NCI-H2227 treated with DMSO at 0.1 percent for 48 hours (cell line): ENCODE data around the gene GTPBP4.
"Not testable (repeated sequence)": the region's sequence is repeated elsewhere in the genome, so short reads cannot be mapped to it uniquely, and the experiment has no call there.

Experiments used
- DNase-seq: peaks from one replicate; lab custom pipeline; 2025; lab: John Stamatoyannopoulos, UW

The GTPBP4 gene

GRCh38 chr10:1024103-1024502 lies 35.9 kb downstream of the GTPBP4 start:
- no peak for DNase-seq

DNA sequence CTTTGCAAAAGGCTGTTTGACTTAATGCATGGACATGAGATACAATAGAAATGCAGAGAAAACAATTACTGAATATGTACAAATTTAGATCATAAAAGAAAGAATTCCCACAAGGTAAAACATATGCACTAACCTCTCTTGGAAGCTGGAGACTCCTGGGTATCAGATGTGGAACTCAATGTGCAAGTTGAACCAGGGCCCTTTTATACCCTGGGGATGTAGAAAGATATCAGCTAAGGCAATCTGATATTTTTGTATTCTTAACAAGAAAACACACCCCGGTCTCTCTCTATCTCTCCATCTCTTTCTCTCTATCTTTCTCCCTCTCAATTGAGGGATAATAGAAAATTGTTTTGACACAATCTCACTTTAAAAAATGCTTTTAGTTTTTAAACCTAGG lies 37.4 kb downstream of the GTPBP4 start, which contains the start of gene IDI2:
Gene IDI2, minus strand, starts transcription at position 177 of the 400 bp plus-strand sequence. CDS start 1,136 bp downstream, outside the sequence.
- no peak for DNase-seq

DNA sequence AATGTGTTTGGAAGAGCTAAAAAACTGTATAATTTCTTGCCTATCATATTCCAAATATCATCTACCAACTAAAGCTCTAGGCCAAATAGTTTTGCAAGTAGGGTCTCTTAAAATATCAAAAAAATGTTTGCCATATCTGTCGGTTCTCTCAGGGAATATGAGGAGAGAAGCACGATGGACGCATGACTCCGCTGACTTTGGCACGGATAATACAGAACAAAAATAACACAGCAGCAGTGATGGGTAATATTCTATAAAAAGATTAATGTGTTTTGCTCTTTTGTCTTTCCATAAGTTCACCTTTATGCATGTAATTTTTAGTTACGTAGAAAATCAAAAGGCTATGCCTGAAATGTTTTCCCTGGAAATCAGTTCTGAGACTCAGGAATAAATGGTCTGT lies 38.3 kb downstream of the GTPBP4 start:
- no peak for DNase-seq

- no peak for DNase-seq
Measured at GRCh38 chr10:1029838-1030237, 41.6 kb downstream of the GTPBP4 start.

DNA sequence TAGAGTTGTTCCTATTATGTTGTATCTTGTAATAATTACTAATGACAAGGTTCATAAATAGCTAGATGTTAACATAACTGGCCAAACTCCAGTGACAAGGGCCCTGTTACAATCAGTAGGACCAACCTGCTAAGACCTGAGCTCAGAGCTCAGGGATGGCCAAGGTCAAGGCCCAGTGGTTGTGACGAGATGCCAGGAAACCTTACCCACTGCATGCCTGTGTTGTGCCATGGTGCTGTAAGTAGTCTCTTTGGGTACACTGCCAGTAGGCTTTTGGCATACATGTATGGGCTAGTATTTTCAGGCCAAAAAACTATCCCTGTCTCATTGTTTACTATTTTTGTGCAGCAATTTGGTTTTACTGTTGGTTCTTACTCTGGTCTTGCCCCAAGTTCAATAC lies 45.4 kb downstream of the GTPBP4 start:
- DNase-seq, result no peak

DNA sequence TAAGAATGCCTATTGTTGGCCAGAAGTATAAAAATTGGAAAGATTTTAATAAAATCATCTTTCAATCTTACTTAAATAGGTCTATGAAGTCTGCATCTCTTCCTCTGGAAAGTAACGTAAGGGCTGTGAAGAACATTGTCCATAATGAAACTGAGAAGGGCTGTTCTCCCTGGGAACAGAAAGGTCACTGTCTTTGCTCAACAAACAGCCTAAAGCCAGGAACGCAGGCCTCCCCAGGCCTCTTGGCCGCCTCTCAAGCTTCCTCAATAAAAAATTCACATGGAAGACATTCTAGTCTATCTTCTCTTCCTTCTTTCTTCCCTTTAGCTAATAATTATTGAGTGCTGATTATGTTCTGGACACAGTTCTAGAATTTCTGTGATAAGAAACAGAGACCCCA lies 46.5 kb downstream of the GTPBP4 start:
- DNase-seq, result no peak

DNA sequence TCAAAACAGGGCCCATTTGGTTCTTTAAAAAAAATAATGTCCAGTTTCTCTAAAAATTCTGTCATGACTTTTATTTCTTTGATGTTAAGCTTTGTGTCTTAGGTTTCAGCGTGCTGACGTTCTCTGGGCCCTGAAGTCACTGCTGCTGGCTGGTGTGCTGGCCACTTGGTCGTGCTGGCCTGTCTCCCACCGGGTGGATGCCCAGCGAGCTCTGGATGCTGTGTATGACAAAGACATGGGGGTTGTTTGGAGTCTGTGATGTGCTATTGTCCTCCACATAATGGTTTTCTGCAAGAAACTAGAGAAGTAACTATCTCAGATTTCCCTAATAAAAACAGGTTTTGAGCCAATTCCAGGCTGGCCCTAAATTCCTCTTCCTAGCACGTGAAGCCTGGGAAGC lies 47.0 kb downstream of the GTPBP4 start:
- no peak for DNase-seq

DNA sequence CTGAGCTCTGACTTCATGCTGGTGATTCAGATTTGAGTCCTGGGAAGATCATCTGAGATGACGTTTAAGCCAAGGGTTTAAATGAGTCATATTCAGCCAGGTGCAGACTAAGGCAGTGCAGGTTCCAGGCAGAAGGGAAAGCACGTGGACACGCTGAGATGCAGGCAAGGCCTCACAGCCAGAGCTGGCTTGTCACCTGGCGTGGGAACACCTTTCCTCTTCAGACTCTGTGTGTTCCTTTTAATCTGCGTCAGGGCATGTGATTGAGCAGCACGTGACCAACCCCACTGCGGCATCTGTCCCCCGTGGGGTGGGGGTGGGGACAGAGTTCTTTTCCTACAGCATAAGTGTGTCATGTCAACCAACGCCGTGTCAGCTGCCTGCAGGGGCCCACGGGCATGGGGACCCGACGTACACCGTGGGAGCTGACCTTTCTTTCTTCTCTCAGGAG lies 48.1 kb downstream of the GTPBP4 start:
- no peak for DNase-seq

DNA sequence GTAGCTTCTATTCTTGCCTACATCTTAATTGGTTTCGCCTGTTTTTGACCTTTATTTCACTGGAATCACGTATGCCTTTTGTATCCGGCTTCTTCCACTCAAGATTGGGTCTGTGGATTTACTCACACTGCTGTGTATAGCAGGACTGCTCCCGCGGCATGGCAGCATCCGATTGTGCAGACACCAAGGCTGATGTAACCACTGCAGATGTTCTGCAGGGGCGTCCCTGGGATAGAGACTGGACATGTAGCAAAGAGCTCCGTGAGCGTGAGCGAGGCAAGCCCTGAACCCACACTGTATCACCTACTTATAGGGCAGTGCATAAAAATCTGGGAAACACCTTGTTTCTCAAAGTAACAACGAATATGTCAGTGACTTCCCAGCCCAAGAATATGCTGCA lies 48.9 kb downstream of the GTPBP4 start:
- DNase-seq, result no peak

DNA sequence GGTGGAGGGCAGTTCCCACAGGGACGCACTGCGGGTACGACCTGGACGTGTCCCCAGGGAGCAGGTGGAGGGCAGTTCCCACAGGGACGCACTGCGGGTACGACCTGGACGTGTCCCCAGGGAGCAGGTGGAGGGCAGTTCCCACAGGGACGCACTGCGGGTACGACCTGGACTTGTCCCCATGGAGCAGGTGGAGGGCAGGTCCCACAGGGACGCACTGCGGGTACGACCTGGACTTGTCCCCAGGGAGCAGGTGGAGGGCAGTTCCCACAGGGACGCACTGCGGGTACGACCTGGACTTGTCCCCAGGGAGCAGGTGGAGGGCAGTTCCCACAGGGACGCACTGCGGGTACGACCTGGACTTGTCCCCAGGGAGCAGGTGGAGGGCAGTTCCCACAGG lies 50.5 kb downstream of the GTPBP4 start:
- not testable (repeated sequence) for DNase-seq

DNA sequence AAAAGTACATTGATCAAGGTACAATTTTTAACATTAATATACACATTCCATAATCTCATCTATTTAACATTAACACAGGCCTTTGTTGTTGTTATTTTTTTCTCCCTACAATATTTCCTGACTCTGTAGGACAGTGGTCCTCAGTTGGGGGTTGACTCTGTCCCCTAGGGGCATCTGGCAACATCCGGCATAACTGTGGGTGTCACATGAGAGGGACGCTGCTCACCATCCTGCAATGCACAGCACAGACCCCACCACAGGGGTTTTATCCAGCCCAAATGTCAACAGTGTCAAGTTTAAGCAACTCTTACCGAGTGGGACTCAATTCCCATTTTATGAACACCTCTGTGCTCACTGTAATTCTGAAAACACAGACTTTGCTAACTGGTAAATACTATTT lies 51.9 kb downstream of the GTPBP4 start:
- DNase-seq, result no peak

GRCh38 chr10:1041514-1041913 lies 53.3 kb downstream of the GTPBP4 start:
- no peak for DNase-seq

GRCh38 chr10:1043532-1043995 lies 55.3 kb downstream of the GTPBP4 start:
- DNase-seq, result no peak

DNA sequence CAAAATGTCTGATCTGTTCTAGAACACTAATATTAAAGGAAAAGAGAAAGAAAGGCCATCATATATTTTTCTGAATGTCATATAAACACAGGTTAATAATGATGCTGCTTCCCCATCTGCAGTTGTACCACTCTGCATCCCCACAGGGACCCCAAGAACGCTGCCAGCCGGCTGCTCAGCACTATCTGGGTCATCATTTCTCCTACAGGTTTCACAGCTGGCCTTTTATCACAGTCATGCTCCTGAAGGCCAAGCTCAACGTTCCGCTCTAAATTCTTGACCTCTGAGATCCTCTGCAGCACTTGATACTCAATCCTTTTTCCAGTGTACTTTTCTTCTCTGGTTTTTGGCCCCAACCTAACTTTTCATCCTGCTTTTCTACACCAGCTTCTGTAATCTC lies 55.9 kb downstream of the GTPBP4 start:
- DNase-seq, result no peak

GRCh38 chr10:1044964-1045363 lies 56.7 kb downstream of the GTPBP4 start:
- DNase-seq, result no peak

DNA sequence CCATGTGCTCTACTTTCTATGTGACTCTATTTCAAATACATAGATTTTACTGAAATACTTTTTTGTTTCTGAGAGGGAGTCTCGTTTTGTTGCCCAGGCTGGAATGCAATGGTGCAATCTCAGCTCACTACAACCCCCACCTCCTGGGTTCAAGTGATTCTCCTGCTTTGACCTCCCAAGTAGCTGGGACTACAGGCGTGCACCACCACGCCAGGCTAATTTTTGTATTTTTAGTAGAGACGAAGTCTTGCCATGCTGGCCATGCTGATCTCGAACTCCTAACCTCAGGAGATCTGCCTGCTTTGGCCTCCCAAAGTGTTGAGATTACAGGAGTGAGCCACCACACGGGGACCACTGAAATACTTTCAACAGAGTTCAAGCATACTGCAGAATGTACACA lies 57.2 kb downstream of the GTPBP4 start:
- no peak for DNase-seq

DNA sequence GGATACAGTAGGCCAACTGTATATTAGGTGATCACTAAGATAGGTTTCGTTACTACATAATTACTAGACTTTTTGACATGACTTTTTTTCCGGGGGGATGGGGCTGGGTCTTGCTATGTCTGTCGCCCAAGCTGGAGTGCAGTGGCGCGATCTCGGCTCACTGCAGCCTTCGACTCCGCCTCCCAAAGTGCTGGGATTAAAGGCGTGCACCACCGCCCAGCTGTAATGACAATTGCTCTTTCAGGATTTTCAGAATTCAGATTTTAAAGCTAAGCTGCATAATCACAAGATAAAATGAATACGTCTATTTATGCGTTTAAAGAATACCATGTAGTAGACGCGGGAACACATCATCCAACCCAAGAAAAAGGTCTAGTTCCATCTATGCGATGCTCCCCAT lies 59.7 kb downstream of the GTPBP4 start:
- no peak for DNase-seq

DNA sequence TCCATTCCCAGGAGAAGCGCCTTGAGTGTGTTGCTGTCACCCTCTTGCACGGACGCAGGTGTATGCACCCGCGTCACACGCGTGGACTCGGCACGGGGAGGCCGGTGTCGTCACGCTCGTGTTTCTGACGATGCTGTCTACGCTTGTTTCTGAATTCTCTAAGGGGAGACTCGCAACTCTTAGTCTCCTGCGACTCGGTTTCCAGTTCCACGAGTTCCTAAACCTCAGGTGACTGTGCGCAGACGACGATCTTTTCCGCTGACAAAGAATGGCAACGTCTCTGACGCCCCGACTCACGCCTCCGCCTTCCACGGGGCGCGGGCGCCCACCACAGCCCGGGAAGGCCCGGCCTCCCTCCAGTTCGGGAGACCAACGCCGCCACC lies 60.1 kb downstream of the GTPBP4 start:
- DNase-seq, result no peak

DNA sequence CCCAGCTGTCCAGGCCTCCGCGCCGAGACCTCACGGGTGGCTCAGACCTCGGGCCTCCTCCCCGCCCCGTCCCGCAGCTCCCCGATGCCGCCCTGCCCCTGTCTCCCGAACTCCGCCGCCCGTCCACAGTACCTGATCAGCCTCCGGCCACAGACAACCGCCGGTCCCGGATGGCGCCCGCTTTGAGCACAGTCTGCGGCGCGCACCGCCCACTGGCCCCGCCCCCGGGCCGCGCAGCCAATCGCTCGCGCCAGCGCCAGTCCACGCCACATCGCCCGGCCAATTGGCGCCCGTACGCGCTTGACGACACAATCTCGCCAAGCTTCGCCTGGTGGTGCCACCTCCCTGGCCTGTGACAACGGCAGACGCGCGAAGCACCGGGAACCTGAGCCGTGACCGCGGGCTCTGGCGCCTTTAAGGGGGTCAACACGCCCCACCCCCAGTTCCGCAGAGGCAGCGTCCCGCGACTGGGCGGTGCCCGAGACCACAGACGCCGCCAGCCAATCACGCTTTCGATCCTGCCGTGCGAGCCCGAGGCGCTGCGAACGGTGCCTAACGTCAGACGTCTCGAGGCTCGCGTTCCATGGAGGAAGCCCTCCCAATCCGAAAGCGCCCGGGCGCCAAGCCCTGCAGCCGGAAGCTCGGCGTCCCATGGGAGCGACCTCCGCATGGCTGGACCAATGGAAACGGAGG lies 60.6 kb downstream of the GTPBP4 start, which contains the start of gene IDI1:
Gene IDI1, minus strand, starts transcription at position 388 of the 693 bp plus-strand sequence. Its CDS starts 116 bp downstream, at position 272.
- DNase-seq, result peak; percentile 94

GRCh38 chr10:1049425-1049958 lies 61.3 kb downstream of the GTPBP4 start:
- no peak for DNase-seq

GRCh38 chr10:1050145-1050544 lies 61.9 kb downstream of the GTPBP4 start:
- no peak for DNase-seq

GRCh38 chr10:1050554-1050953 lies 62.3 kb downstream of the GTPBP4 start:
- no peak for DNase-seq

- DNase-seq, result no peak
Measured at GRCh38 chr10:1054684-1055083, 66.5 kb downstream of the GTPBP4 start.
